NCI-H1048 (cell line): ENCODE results near the gene STOML2.

Source experiments
- DNase-seq: peaks from one replicate; lab custom pipeline; 2025; lab: John Stamatoyannopoulos, UW

Gene STOML2

DNA sequence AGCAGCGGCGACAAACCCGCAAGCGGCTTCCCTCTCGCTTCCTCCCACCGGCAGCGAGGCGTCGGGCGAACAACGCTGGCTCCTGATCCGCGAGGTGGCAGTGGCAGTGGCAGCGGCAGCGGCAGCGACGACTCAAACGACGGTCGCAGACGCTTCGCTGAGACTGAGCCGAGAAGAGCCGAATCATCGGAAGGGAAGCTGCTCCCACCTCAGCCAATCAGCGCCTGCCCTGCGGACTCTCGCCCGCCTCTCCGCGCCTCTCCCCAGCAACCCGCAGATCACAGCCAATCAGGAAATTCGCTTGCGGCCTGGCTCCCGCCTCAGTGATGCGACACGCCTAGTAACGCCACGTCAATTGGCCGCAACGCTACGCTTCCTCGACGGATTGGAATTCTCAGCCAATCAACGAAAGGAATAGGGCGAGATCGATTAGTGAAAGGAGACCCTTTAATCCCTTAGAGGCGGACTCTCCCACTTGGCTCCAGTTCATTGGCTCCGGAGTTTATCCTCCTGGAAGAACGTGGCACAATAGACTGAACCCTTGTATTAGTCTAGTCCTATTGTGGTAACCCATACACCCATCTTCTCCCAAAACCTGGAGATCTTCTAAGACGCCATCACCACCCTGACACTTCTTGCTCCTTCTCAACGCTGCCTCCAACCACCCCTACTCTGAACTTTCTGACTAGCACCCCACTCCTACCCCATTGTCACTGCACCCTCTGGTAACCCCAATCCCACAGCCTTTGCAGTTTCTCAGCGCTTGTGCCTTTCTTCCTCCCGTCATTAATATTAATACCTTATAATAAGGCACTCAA lies 30.3 kb downstream of the STOML2 start, which contains the start of gene VCP:
Gene VCP, minus strand, starts transcription at position 165 of the 818 bp plus-strand sequence. CDS start 272 bp downstream, outside the sequence.
- DNase-seq = peak; percentile 98

DNA sequence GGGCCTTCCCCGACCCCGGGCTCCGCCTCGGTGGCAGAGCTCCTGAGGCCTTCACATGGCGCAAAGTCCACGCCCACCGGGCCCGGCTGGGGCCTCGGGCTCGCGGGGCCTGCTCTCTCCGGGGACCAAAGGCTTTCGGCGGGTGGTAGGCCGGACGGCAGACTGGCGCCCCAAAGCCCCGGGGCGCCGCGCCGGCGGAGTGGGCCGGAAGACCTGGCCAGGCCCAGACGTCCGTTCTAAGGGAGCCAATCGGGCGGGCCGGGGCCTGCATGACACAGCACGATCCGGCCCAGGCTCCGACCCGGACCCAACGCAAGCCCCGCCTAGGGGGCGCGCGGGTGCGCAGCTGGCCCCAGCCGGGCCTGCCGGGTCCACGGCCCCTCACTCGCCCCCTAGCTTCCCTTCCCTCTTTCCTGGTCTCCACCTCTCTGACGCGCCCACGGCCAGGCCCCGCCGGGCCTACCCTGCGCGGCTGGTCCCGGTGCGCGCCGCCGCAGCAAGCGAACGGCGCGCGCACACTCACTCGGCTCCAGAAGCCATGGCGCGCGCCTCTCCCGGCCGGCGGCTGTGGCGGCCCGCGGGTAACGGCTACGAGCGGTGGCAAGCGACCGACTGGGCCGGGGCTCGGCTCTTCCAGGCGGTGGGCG lies 31.0 kb downstream of the STOML2 start:
- DNase-seq = no peak

DNA sequence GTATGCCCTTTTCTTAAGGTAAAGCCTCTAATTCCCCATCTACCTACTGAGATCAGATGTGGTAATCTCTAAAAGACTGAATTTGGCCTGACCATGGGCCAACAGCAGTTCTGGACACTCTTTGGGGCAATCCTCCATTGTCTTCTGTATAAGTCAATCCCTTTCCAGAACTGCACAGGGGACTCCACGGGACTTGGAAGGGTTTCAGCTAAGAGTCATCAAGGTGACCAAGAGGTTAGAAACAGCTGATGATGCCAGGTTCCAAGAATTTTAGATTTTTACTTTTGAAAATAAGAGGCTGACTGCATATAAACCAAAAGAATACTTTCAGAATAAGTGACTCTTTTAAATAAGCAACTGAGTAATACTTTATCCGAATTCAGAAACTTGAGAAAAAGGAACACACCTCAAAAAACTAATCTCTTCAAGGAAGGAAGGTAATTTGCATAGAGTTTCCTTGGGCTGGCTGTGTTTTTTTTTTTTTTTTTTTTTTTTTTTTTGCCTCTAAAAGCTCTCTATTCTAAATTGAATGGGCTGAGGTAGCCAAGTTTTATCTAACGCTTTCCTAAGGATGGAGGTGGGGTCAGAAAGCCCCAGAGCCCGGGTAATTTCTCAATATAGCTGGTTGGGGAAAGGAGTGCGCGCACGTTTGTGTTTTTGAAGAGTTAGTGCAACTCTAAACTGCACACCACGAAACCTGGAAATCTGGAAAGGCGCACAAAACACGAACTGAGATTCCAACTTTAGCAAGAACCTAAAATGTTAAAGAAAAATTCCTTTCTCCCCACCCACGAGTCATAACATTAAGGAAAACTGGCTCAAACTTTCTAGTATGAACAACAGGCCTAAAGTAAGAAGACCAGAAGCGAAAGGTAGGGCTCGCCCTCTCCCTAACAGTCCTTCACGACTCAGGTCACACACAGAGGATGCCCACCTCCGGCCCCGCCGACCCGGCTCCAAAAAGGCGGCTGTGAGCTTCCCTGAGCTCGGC lies 31.8 kb downstream of the STOML2 start:
- DNase-seq = no peak

DNA sequence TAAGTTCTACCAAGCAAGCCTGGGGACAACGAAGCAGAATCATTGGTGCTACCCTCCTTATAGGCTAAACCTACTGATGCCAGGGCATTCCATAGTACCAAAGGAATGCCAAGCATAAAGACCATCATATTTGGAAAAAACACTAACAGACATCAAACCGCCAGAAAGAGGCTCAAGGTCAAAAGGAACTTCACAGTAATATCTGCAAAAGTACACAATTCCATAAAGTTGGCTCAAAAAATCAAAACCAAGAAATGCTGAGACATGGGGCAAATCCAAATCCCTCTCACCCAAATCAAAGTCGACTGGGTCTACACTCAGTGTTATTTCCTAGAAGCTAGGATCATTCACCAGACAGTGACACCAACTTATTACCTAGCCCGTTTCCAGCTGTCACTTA lies 33.9 kb downstream of the STOML2 start:
- DNase-seq = no peak

DNA sequence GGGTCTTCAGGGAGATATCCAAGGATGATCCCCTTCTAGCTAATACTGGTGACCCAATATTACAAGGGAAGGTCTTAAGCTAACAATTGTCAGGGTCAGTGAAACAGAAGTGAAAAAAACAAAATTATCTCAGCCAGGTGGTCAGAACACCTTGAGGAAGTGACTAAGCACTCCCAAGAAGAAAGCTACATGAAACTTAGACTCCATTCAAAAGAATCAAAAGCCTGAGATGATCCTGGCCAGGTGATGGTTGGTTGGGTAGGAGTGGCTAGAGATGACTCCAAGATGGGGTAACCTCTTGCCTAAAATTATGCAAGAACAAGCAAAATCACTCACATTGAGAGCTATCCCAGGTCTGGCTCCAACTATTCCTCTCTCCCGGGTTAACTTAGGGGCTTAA lies 35.9 kb downstream of the STOML2 start:
- DNase-seq = no peak

DNA sequence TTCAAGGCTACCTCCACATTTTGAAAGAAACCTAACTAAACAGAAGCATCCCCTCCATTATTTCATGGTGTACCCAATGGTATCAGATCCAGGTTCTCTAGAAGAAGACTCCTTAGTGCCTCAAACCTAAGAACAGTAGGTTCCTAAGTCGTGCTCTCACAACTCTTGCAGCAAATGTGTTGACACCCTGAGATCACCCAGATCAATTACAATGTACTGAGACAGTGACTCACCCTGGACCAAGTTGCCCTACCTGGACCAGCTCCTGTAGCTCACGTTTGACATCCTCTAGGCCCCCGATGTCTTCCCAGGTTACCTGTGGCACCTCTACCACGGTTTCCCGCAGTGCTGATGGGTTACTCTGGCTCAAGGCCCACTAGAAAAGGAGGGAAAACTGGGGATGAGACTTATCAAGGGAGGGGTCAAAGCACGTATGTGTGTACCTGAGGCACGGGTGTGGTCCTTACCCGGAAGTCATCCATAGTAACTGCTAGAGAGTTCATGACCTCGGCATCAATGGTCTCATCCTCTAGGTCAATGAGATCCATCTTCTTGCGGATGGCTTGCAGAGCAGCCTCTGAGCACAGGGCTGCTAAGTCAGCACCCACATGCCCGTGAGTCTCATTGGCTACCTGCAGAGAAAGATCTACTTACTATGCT lies 42.3 kb downstream of the STOML2 start:
- DNase-seq = no peak

DNA sequence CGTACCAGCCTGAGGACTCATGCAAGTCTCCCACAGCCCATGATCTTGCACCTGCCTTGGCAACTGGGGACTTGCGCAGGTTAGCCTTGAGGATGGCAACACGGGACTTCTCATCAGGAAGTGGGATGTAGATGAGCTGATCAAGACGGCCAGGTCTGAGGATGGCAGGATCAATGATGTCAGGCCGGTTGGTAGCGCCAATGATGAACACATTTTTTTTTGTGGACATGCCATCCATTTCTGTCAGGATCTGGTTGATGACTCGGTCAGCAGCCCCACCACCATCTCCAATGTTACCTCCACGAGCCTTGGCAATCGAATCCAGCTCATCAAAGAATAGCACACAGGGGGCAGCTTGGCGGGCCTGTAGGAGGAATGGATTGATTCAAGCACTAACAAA lies 43.5 kb downstream of the STOML2 start:
- DNase-seq = no peak

DNA sequence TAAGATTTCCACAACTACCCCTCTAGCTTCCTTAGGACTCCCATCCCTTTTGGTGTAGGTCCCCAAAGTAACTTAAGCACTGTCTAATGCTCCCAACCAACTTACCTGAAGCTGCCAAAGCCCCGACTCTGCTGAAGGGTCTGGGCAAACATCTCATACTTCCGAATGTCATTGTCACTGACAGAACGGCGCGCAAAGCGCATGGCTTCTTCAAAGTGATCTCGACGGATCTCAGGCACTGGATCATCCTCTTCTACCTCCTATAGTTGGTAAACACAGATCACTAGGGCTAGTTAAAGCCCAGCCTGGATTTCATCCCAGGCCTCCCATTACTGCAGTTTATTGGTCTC lies 45.7 kb downstream of the STOML2 start:
- DNase-seq = no peak

DNA sequence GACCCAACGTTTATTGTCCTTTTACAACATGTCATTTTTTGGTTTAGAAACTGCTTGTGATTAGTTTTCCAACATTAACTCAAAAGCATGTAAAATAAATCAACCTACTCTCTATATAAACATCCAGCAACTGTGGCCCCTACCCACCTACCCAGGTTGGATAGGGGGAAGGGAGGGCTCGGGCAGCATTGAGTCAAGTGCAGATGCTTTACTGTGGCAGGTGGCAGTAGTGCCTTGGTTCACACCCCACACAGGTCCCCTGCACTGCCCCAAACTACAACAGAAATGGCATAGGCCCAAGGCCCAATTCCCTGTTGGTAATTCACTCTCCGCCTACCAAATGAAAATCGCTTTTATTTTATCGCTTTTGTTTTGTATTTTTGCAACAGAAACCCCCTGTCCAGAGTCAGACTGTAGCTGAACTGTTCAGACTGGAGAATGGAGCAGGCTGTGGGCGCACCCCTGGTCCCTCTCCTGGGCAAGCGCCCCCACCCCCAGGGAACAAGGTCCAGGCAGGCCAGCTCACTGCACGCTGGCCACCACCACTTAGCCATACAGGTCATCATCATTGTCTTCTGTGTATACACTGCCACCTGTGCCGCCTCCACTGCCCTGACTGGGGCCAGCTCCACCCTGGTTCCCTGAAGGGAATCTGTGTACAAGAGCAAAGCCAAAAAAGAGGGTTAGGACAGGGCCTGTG lies 46.2 kb downstream of the STOML2 start:
- DNase-seq = no peak

DNA sequence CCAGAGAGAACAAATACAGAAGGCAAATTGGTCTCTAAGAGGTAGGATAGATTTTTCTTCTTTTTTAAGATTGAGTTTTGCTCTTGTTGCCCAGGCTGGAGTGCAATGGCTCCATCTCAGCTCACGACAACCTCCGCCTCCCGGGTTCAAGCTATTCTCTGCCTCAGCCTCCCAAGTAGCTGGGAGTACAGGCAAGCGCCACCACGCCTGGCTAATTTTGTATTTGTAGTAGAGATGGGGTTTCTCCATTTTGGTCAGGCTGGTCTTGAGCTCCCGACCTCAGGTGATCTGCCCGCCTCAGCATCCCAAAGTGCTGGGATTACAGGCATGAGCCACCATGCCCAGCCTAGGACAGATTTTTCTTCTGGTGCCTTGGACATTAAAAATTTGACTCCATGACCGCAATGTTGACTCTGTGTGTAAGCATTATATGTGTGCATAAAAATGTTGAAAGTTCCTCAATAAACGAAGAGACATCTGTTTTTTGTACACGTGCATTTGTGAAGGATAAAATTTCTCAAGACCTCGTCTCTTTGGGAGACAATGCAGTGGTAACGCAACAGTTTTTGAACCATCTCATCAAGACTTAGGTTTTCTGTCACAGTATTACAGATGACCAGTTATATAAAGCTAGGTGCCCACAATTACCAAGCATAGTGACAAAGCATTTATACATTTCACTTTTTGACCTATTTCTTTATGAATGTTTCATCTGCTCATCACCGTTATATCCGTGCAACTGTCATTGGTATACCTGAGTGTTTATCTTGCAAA lies 47.9 kb downstream of the STOML2 start:
- DNase-seq = no peak

DNA sequence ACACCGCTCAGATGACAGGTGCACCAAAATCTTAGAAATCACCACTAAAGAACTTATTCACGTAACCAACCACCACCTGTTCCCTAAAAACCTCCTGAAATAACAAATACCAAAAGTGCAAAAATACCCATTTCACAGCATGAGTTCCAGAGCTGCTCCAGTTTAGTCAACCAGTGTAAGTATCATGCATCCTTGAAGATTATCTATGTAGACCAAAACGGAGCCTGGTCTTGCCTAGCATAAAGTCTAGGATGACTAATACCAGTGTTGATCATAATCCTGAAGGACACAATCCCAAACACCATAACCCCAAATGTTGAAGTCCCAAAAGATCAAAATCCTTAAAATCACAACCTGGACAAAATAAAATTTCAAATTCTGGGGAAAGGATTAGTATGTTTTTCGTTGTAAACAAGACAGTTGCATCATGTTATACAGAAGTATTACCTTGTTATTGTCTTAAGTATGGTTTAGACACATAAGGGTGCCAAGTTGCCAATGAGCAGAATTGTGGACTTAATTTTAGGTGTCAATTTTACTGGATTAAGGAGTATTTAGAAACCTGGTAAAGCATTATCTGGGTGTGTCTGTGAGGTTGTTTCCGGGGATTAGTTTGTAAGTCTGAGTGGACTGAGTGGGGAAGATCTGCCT lies 48.6 kb downstream of the STOML2 start:
- no peak for DNase-seq

DNA sequence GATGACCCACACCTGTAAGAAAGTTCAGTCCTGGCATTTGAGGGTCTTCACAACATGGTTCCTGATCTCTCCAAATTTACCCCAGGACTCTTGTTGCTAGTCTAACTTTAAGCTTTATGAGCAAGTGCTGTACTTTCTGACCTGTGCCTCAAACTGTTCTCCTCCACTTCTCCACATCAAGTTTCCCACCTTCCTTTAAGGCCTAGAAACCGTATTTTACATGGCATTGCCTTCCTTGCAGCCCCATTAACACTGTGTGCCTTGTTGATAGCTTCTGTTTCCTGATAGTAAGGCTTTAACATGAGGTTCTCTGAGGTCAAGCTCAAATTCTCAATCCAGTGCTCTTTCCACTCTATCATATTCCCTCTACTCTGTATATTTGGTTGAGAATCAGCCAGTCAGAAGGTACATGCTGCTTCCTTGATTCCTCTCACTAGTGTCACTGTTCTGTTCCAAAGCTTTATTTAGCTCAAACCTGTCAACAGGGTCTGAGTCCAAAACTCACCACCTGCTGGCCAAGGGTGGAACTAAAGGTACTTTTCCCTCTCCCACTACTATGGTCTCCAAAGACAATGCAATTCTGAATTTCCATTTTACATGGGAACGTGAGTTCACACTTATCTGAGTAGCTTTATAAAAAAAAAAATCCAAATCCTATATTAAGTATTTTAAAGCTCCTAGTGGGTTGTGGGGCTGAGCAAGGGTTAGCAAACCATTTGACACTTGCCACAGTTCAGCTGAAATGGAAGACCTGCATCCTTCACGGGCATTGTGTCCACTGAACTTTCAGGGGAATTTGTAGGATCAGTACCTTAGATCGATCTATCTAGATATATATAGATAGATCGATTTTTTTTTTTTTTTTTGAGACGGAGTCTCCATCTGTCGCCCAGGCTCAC lies 51.6 kb downstream of the STOML2 start:
- DNase-seq = no peak
